ENCODE data around the gene CIT. TPM values are rescaled to one million over a fixed set of nuclear protein-coding genes. Genes with fewer than 3 reads are reported as not detected.

CIT gene
- total RNA-seq, 1 experiment from 2014 or later, result 34.4 TPM

DNA sequence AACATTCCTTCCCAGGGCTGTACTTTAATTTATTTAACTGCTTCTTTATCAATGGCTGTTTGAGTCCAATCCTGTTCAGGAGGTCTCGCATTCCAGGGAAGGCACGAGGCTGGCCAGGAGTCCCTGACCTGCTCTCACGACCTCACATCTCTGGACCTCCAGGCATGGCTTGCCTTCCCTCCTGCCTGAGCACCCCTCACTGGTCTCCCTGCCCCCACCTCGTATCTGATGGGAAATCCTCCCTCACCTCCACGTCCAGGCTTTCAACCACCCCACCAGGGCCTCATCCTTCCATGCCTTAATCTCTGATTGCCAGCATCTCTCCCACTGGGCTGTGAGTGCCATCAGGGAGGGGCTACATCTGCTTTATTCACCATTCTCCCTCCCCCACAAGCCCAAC, 180.2 kb downstream of the CIT start:
- DNase-seq (ENCODE audit: low spot score), result no peak

DNA sequence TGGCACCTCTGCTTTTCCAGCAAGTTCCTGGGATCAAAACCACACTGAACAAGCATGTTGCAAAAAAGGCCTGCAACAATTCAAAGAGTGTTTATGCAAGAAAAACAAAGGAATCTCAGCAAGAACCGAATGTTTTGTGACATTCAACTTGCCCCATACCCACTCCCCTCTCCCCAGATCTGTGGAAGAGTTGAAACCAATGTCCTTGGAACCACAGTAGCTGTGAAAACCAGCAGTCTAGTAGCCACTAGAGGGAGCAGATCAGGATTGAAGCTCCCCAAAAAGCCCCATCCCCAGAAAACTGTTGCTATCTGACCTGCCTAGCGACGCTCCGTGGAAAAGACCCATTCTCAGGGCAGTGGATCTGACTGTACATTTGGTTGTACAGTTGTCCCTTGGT, 182.1 kb downstream of the CIT start:
- no peak for DNase-seq (ENCODE audit: low spot score)

DNA sequence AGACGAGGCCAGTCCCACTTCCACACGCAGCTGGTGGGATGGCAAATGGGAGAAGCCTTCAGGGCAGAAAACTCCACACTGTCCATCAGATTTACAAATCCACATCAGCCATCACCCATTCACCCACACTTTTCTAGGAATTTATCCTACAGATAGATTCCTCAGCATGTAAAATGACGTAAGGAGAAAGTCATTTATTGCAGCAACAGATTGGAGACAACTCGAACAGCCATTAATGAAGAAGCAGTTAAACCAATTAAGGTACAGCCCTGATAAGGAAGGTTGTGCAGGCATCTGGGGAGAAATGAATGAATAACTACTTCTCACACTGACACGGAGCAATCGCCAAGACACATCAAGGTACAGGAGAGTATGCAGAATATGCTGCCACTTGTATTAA, 183.0 kb downstream of the CIT start:
- no peak for DNase-seq (ENCODE audit: low spot score)

DNA sequence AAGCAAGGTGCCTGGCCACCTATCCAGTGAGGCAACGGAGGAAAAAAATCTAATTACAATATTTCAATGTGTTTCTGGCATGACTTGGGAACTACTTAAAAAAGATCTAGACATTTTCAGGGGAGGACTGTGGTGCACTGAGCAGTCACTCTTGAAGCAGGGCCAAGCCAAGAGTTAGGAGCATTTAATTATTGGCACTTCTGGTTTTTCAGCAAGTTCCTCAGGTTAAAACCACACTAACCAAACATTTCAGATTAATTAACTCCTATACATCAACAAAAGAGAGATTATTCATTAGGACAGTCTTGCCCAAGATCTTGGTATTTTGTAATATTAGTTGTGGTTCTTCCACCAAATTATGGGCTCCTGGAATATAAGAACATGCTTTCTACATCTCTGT, 183.6 kb downstream of the CIT start:
- no peak for DNase-seq (ENCODE audit: low spot score)

DNA sequence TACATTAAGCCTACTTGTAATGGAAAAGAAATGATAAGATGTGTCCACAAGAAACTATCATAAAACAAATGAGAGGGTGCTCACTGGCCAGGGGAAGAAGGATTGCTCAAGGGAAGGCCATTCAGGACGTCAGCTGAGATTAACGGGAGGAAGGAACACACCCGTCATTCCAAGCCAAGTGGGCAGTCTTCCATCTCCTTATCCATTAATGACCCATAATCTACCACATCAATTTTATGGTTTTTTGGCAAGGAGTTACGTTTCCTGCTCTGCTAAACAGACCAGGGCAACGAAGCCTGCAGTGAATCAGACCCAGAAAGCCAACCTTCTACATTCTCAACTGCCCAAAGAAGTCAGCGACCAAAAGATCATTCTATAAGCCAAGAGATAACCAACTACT, 184.1 kb downstream of the CIT start:
- DNase-seq (ENCODE audit: low spot score), result peak; percentile 93

DNA sequence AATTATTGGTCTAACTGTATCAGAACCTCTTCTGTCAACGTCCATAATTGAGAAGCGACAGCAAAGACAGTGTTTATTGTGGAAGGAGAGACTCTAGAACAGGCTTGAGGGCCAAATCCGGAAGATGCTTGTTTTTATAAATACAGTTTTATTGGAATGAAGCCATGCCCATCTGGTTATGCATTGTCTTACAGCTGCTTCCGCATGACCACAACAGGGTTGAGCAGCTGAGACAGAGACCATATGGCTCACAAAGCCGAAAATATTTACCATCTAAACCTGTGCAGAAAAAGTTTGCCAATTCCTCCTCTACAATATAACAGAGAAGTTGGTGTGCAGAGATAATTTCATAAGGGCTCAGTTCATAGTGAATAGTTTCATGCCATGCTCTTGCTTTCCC, 184.7 kb downstream of the CIT start:
- DNase-seq (ENCODE audit: low spot score), result no peak

DNA sequence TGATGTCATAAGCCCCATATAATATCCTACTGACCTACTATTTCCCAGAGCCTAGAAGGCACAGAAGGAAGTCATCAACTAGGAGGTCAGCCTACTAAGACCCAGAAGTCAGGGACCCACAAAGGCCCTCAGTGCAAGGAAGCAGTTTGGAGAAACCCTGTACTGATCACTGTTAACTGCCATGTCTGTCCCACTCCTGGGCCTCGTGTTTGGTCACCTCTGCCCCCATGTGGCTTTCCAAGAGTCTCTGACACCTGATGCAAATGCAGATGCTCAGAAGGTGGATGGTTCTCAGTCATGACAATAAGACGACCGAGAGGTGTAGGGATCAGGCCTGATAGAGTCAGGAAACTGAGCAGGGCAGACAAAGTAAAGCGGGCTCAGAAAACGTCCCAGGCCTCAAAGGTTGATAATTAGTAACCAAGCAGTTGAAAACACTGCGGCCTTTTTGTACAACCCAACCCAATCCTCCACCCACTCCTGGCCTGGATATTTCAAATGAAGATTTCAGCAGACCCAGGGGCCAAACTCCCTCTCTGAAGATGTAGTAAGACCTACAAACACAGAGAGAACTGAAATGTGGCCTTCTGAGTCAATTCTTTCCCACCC, 185.8 kb downstream of the CIT start:
- no peak for DNase-seq (ENCODE audit: low spot score)

DNA sequence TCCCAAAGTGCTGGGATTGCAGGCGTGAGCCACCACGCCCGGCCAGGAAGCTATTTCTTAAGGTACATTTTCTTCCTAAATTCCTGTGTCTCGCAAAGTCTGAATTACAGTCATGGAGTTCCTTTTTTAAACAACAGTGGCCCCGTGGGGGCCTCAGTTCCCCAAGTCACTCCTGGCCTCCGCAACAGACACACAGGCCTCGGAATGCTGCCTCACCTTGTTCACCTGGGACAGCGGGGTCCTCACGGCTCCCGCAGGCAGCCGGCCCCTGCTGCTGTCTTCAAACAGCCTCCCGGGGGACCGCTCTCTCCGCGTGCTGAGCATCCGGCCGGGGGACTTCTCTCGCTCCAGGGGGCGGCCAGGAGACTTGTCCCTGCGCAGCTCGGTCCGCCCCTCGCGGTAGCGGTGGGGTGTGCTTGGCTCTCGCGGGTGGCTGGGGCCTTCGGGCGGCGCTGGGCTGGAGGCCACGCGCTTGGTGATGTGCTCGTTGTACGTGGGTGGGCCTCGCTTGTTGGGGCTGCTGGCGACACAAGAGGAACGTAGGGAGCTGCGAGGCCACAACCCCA, 187.1 kb downstream of the CIT start:
- no peak for DNase-seq (ENCODE audit: low spot score)

DNA sequence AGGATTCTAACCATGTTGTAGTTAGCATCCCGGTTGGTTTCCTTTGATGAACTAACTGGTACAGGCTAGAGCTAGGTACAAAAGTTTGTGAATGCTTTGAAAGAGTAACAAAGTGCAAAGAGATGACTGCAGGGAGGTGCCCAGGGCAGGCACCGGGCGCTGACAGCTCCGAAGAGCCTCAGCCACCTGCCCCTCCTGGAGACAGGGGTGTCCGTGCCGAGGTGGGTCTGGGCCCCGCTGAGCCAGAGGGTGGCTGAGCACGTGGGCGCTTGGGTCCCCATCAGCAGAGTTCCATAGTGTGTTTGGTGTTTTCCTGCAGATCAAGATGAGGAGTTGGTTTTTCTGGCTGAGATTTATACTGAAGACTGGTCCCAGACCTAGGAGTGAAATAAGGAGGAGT, 189.2 kb downstream of the CIT start:
- DNase-seq (ENCODE audit: low spot score), result no peak

DNA sequence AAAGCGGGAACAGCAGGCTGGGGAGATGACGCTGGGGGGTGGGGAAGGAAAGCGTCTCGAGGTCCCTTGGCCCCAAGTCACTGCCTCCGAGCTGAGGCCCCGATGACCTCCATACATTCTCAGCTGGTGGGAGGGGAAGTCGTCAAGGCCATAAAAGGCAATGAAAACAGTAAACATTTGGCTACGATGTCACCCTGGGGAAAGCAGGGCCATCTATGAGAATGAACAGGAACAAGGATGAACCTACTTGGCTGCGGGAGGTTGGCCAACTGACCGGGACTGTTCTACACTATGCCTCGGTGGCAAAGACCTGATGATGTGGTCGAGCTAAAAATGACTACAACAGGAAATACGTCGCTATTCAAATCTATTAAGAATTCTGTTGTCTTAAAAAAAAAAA, 189.7 kb downstream of the CIT start:
- DNase-seq (ENCODE audit: low spot score), result no peak

DNA sequence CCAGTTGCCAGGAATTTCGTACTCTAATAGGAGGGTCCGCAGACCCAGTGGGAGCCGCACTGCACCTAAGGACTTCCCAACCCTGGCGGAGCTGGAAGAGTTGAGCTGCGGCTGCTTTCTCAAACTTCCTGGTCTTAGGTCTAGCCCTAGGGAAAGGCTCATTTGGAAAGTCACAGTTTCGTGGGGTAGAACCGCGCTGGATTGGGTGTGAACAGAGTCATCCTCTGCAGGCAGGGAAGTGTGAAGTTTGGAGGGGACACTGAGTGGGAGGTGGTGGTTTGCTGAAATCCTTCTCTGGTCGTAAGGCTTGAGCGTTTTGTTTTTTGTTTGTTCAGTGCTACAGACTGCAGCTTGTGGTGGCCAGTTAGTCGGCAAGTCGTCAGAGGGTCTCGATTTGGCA, 190.3 kb downstream of the CIT start:
- no peak for DNase-seq (ENCODE audit: low spot score)

DNA sequence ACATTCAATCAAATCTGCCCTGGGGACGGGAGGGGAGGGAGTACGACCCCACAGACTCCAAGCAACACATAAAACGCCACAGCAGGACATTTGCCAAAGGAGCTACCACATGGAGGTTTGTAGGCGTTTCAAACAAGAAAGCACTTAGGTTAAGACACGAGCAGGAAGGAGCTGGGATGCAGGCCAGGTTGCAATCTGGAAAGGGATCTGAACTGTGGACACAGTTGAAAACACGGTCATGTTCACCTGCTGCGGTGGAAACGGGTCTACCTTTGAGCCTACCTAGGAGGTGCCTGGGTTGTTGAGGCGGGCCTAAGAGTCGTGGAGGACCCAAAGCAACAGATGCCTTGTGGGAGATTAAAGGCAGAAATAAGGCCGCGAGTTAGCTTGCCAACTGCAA, 190.8 kb downstream of the CIT start:
- DNase-seq (ENCODE audit: low spot score), result no peak

DNA sequence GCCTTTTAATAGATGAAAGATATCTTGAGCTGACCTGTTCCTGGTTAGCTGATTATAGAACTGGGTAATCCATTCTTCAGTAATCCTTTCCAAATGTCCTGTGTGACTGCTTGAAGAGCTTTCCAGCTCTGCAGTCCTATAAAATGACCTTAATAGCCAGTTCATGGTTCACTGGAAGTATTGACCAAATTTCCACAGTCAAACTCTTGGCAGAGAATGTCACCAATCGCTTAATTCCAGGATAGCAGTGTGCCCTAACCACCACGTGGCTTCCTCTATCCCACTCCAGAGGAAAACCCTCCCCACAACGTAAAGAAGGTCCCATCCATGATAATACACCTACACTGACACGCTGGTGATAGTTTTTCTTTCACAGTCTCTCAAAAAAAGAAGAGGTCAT, 191.7 kb downstream of the CIT start:
- no peak for DNase-seq (ENCODE audit: low spot score)

DNA sequence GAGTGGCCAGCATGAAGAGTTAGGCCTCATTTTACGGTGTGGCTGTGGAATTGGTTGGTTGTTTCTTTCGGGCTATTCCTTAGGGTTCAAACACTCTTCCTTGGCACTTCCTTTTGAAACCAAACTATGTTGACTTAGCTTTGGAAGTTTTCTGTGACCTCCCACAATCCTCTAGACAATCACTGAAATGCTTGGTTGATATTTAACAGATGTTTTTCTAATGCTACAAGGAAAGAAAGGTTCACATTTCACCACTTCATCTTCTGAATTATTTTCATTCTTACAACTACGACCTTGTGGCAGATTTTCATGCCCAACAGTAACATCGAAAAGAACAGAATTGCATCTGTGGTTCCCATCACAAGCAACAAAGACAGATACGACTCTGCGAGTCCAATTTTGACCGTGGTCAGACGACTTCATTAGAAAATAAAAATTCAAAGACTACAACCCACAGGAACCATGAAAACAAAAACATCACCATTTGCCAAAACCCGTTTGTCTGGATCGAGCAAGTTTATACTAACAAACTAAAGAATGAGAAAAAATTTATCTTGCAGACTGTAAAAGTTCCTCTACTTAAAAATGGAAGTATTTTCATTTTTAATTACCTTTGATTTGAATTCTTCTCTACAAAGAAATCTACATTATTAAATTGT, 192.3 kb downstream of the CIT start:
- no peak for DNase-seq (ENCODE audit: low spot score)

DNA sequence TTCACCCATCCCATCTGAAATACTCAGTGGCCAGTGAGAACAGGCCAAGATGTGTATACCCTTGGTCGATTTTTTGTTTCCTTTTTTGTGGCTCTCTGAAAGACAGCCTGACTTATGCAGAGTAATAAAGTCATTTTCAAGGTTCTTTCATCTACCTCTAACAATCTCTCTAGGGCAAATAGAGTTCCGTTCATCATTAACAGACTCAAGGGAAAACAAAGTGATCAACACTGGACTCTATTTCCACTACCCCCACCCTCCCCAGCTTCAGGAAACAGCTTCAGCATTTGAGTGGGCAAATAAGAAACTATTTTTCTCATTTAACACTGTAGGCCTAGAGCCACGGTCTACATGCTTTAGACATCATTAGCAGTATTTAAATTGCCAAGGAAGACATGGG, 193.3 kb downstream of the CIT start:
- DNase-seq (ENCODE audit: low spot score), result no peak

DNA sequence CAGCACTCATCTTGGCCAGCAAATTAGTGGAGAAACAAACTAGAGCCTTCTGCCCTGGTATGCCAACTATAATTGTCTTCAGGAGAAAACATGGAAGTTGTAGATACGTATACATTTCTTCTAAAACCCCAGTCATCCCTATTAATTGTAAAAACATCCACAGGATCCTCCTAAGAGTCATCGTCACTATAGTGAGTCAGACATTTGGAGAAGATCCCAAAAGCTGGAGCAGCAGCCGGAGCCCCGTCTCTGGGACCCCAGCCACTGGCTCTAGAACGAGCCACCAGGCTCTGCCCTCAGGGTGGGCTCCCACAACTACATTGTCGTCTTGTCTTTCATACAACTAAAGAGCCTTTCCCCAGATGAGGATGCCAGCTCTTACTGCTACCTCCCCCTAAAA, 193.7 kb downstream of the CIT start:
- peak; percentile 22 for DNase-seq (ENCODE audit: low spot score)

DNA sequence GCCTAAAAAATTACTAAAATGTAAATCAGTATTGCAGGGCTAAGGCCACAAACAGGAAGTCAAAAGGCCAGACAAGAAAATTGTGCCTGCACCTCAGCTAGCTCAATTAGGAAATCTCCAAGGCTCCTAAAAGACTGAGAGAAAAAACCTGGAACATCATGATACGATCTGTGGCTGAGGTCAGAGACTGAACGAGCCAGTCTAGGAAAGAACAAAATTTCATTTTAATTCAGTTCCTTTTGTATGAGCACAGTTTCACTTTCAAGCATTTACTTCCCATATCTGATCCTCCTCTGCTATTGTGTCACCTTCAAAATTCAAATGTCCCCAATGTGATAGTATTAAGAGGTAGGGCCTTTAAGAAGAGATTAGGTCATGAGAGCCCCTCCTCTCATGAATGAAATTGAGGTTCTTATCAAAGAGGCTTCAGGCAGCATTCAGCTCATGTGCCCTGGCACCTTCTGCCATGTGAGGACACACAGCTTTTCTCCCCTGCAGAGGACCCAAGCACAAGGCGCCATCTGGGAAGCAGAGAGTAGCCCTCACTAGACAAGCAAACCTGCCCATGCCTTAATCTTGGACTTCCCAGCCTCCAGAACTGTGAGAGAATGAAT, 194.4 kb downstream of the CIT start:
- no peak for DNase-seq (ENCODE audit: low spot score)

DNA sequence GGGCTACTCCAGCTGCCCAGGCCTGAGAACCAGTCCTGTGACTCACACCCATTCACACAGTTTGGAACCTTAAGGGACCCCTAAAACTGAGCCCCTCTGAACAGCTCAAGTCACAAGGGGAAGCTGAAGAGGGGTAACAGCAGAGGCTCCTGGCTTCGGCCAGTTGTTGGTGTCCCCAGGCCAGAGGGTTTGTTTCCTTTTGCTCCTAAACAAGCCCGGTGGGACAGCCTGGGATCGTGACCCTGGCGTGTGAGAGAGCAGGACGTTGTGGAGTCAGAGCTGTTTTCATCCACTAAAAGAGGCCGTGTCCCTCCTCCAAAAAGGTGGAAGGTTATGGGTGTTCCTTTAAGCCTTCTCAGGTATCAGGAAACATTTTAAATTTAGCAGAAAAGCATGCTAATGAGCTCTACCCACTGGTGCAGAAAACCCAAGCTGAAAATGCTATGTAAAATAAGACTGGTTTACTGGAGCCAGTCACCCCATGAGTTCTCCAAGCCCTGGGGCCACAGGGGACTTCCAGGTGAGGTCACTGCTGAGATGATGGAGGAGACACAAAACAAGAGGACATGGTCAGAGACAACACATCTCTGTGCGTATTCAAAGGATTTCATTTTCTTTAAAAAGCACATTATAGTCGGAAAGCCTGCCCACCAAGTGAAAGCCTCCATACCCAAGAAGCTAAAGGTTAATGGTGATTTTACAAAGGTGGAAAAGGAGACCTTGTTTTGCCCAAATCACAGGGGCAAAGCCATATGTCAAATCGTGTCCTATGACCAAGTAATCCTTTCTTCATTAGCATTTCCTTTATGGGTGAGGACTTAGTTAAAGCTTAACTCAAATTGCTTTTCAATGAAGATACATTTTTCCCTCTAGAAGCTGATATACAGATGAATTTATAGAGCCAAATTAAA, 195.1 kb downstream of the CIT start:
- no peak for DNase-seq (ENCODE audit: low spot score)

DNA sequence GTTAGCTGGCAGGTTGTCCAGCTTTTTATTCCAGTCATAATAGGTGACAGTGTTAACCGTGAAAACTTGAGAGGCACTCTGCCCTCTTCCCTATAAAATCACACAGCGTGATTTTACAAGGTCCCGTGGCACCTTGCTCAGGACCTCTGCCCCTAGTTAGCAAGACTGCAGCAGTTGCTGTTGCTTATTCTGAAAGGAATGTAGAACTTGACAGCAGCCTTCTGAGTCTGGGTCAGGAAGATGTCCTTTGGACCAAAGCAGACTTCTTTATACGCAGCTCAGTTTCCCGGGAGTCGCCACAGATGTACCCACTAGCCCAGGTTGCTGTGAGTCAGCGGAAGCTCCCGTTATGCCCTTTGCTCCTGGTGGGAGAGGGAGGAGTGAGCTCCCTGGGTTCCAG, 196.0 kb downstream of the CIT start:
- DNase-seq (ENCODE audit: low spot score), result no peak

DNA sequence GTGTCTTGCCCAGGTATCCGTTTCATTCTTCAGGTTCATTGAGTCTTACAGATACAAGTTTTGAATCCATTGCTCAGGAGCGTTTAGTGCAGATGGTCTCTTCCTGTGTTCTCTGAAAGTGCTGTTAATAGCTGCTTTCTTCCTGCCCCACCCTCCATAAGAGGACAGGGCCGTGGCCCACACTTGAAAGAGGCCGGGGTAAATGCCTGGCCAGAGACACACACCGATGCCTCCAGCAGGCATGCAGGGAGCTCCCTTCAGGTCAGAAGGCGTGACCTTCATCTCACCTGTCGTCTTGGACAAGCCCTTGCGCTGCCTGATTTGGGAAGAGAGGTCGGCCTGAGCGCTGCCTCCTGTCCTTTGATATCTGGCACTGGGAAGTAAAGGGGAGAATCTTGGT, 197.6 kb downstream of the CIT start:
- DNase-seq (ENCODE audit: low spot score), result no peak

DNA sequence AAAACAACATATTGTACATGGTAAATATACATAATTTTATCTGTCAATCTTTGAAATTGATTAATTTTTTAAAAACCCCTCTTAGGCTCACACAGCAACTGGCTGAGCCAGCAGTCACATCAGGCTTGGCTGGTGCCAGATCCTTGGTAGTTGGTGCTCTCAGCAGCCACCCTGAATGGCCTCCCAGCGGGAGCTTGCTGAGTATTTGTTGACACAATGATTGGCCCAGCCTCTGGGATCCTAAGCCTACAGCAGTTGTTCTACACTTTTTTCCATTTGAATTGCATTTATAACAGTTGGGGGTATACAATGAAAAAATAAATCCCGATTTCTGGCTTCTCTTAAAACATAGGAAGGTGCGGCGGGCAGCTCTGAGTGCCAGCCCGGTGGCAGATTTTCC, 198.0 kb downstream of the CIT start:
- DNase-seq (ENCODE audit: low spot score), result no peak

DNA sequence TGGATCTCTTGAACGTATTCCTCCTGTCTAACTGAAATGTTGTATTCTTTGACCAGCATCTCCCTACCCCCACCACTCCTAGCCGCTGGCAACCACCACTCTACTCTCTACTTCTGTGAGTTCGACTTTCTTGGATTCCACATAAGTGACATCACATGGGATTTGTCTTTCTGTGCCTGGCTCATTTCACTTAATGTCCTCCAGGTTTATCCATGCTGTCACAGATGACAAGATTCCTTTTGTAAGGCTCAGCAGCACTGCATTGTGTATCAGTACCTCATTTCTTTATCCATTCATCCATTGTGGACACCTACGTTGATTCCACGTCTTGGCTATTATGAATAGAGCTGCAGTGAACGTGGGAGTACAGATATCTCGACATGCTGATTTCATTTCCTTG, 198.7 kb downstream of the CIT start:
- DNase-seq (ENCODE audit: low spot score), result no peak
